OCI-LY3 (cell line): ENCODE data around the gene FIBIN.

Source experiments
- EZH2phosphoT487 ChIP-seq: fragments of 200-600 bp; shearing (Covaris generic); IDR thresholded peaks from 2 replicates; pipeline ENCODE4 v1.6.1; 2018; ENCODE audit warnings: antibody characterized with exemption, mixed run types, low read depth
- TF ChIP-seq, protein P1 (sequence below): fragments of 200-600, 300-600 bp; sonication (generic); IDR thresholded peaks from 2 replicates; pipeline ENCODE4 v1.5.1; 2014; ENCODE audit warnings: antibody characterized with exemption, low read length, low read depth

DNA sequence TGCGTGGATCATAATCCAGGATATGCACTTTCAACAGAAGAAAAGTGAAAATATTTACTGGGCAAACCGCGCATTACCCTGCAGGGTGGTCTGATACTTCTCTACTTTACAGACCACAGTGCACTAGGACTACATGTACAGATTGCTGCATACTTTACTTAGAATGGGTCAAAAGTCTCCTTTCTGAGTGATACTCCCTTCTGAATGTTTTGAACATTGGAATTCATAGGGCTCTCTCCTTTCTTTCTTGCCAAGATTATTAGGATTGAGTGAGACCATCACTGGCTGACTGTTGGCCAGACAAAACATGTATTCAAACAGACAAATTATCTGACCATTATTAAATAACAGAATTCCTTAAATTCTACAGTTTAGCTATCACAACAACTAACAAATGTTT is 6.6 kb upstream of the FIBIN start:
- TF ChIP-seq, protein P1, sequence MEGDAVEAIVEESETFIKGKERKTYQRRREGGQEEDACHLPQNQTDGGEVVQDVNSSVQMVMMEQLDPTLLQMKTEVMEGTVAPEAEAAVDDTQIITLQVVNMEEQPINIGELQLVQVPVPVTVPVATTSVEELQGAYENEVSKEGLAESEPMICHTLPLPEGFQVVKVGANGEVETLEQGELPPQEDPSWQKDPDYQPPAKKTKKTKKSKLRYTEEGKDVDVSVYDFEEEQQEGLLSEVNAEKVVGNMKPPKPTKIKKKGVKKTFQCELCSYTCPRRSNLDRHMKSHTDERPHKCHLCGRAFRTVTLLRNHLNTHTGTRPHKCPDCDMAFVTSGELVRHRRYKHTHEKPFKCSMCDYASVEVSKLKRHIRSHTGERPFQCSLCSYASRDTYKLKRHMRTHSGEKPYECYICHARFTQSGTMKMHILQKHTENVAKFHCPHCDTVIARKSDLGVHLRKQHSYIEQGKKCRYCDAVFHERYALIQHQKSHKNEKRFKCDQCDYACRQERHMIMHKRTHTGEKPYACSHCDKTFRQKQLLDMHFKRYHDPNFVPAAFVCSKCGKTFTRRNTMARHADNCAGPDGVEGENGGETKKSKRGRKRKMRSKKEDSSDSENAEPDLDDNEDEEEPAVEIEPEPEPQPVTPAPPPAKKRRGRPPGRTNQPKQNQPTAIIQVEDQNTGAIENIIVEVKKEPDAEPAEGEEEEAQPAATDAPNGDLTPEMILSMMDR, result no peak
- TF ChIP-seq EZH2phosphoT487, result no peak
